Measurements from ENCODE around the gene PPP3CA. TPM values are rescaled to one million over a fixed set of nuclear protein-coding genes. Genes with fewer than 3 reads are reported as not detected.

Gene PPP3CA
- total RNA-seq, 1 donor from 2014 or later: 78.8 TPM

DNA sequence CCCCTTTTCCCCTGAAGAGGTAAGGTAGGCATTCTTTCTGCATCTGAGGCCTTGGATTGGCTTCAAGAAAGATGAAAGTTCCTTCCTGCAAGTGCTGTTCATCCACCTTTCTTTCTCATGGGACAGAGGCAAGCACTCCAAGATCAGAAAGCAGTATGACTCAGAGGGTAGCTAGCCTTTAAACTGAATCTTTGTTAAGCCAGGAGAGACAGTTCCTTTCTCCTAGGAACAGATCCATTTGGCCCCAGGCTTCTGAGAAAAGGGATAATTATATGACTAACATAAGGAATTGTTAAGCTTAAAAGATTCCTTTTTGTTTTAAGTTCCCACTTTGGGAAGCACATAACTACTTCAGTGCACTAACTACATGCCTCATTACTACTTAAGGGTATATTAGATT is 192.0 kb downstream of the PPP3CA start:
- peaks cover 65% of the 10 kb centered on the region for H3K4me1 Mint-ChIP-seq
- ChIA-PET POLR2A (interaction anchor here (0.7 kb wide), 1 partner anchor 12 kb away, joined by 5 read pairs; no protein-coding TSS in a partner anchor), CTCF (no interaction called here)
- H3K36me3 Mint-ChIP-seq (ENCODE audit: low read depth): peaks cover 13% of the 10 kb centered on the region
- TF ChIP-seq, protein P1, sequence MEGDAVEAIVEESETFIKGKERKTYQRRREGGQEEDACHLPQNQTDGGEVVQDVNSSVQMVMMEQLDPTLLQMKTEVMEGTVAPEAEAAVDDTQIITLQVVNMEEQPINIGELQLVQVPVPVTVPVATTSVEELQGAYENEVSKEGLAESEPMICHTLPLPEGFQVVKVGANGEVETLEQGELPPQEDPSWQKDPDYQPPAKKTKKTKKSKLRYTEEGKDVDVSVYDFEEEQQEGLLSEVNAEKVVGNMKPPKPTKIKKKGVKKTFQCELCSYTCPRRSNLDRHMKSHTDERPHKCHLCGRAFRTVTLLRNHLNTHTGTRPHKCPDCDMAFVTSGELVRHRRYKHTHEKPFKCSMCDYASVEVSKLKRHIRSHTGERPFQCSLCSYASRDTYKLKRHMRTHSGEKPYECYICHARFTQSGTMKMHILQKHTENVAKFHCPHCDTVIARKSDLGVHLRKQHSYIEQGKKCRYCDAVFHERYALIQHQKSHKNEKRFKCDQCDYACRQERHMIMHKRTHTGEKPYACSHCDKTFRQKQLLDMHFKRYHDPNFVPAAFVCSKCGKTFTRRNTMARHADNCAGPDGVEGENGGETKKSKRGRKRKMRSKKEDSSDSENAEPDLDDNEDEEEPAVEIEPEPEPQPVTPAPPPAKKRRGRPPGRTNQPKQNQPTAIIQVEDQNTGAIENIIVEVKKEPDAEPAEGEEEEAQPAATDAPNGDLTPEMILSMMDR (IDR thresholded peaks at IDR 0.05): no peak
- H3K27me3 Mint-ChIP-seq: no peaks in the 10 kb centered on the region
- no peaks in the 10 kb centered on the region for H3K9me3 Mint-ChIP-seq
- DNase-seq (no peak), ATAC-seq (ENCODE audit: low read depth) (no peak)
- intact Hi-C loops (cut with micrococcal nuclease): no loop called here
- H3K4me3 Mint-ChIP-seq: no peak overlapping the region
- no peak overlapping the region for H3K27ac Mint-ChIP-seq

GRCh38 chr4:101153653-101154052 is 193.7 kb downstream of the PPP3CA start:
- ATAC-seq (ENCODE audit: low read depth): no peak
- H3K27ac Mint-ChIP-seq: peak overlapping the region; percentile 68
- H3K36me3 Mint-ChIP-seq (ENCODE audit: low read depth): peaks cover 10% of the 10 kb centered on the region
- H3K4me3 Mint-ChIP-seq: peak overlapping the region; percentile 9
- intact Hi-C loops (cut with micrococcal nuclease): no loop called here
- POLR2A ChIA-PET: interaction anchor here (0.6 kb wide), 1 partner anchor 18 kb away, joined by 3 read pairs; no protein-coding TSS in a partner anchor
- no peaks in the 10 kb centered on the region for H3K27me3 Mint-ChIP-seq
- TF ChIP-seq, protein P1 (IDR thresholded peaks at IDR 0.05): no peak
- CTCF ChIA-PET: no interaction called here
- no peak for DNase-seq
- H3K4me1 Mint-ChIP-seq: peaks cover 73% of the 10 kb centered on the region
- H3K9me3 Mint-ChIP-seq: no peaks in the 10 kb centered on the region

- CTCF ChIA-PET: no interaction called here
- TF ChIP-seq, protein P1 (IDR thresholded peaks at IDR 0.05): no peak
- H3K4me3 Mint-ChIP-seq: no peak overlapping the region
- peaks cover 65% of the 10 kb centered on the region for H3K4me1 Mint-ChIP-seq
- DNase-seq: no peak
- no peaks in the 10 kb centered on the region for H3K9me3 Mint-ChIP-seq
- no peaks in the 10 kb centered on the region for H3K27me3 Mint-ChIP-seq
- intact Hi-C loops (cut with micrococcal nuclease): no loop called here
- no peak for ATAC-seq (ENCODE audit: low read depth)
- peaks cover 10% of the 10 kb centered on the region for H3K36me3 Mint-ChIP-seq (ENCODE audit: low read depth)
- POLR2A ChIA-PET: no interaction called here
- H3K27ac Mint-ChIP-seq: no peak overlapping the region
Observed at GRCh38 chr4:101152521-101152920, 194.8 kb downstream of the PPP3CA start.

DNA sequence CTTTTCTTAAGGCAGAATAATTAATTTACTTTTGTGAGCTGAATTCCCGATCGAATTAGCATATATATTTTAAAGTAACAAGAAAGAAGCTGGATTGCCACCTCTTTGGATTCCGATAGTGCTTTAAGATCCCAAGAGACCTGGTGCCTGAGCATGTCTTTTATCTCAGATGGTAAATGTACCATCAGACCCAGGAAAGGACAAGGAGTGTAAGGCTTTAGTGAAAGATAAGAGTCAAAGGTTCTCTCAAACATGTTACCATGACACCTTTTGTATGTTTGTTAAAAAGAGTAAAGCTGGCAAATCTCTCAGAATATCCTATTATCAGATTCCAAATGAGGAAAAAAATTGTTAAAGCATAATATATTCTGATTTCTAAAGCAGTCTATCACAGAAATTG is 198.8 kb downstream of the PPP3CA start:
- ATAC-seq (ENCODE audit: low read depth) (no peak), DNase-seq (no peak)
- Mint-ChIP-seq H3K4me3 (no peak overlapping the region), H3K4me1 (peaks cover 44% of the 10 kb centered on the region), H3K9me3 (peaks cover 2% of the 10 kb centered on the region), H3K27ac (no peak overlapping the region), H3K36me3 (ENCODE audit: low read depth) (peaks cover 9% of the 10 kb centered on the region), H3K27me3 (no peaks in the 10 kb centered on the region)
- TF ChIP-seq, protein P1 (IDR thresholded peaks at IDR 0.05): no peak
- ChIA-PET CTCF (no interaction called here), POLR2A (no interaction called here)
- intact Hi-C loops (cut with micrococcal nuclease): no loop called here

DNA sequence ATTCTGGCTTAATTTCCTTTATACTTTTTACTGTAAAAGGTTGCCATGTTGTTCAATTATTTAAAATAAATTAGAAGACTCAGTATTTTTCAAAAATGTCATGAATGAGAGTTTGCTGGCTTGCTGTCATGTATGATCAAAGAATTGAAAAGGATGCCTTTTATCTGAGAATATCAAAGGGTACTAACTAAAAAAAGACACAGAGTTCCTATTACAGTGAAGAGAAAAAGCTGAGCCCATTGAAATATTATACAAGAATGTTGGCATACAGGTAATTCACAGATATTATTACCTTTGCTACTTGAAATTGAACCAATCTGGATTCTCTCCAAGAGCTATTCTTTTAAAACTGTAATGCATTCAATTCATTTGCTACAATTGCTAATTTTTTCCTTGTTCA is 200.0 kb downstream of the PPP3CA start:
- DNase-seq (no peak), ATAC-seq (ENCODE audit: low read depth) (no peak)
- TF ChIP-seq, protein P1 (IDR thresholded peaks at IDR 0.05): no peak
- ChIA-PET CTCF (no interaction called here), POLR2A (no interaction called here)
- Mint-ChIP-seq H3K36me3 (ENCODE audit: low read depth) (peaks cover 9% of the 10 kb centered on the region), H3K4me3 (no peak overlapping the region), H3K27ac (no peak overlapping the region), H3K9me3 (peaks cover 2% of the 10 kb centered on the region), H3K4me1 (peaks cover 44% of the 10 kb centered on the region), H3K27me3 (no peaks in the 10 kb centered on the region)
- intact Hi-C loops (cut with micrococcal nuclease): no loop called here
